Measurements from ENCODE around the gene ABLIM2.

DNA sequence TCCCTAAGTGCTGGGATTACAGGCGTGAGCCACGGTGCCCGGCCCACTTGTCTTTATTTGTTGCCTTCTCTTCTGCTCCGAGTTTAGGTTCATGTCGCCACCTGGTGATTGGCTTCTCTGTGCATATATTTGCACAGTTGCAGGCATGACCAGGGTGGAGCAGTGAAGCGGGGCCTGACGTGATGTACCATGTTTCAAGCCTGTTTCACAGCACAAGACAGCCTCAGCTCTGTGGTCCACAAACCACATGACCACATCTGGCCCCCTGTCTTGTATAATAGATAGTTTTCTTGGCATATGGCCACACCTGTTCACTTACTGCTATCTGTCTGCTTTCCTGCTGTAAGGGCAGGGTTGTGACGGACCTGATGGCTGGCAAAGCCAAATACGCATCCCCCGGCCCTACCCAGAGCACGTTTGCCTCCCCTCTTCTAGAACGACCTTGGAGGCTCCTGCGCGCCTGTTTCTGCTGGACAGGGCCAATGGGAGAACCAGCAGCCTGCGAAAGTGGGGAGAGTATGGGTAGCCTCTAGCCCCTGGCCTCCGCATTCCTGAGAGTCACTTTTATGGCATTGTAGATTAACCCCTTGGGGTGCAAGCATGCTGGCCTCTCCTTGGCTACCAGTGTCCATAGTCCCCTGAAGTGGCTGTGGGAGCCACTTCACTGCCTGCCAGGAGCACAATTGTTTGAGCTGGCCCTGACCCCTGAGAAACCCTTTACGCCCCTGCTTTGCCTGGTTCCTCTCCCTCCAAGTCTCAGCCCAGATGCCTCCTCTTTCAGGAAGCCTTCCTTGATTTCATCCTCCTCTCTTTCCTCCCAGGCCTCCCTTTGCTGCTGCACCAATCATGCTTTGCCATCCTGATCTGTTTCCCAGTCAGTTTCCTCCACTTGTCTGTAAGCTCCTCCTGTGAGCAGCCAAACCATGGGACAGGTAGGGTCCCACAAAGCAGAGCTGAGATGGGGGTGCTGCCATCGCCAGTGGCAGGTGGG, 34.4 kb upstream of the ABLIM2 start:
- no peak for TF ChIP-seq EZH2 (optimal IDR thresholded peaks at IDR 0.05; ENCODE audit: low read depth, low read length)
- peak; percentile 37 for TF ChIP-seq CTCF (IDR thresholded peaks at IDR 0.05; ENCODE audit: low read length)
- TF ChIP-seq EZH2phosphoT487 (IDR thresholded peaks at IDR 0.05; ENCODE audit: low read length): no peak
